H1 (cell line): ENCODE measurements around the gene HAGH. TPM values are rescaled to one million over a fixed set of nuclear protein-coding genes. Genes with fewer than 3 reads are reported as not detected.

Experiments
- CTCF ChIA-PET: fragments of 300-600 bp; sonication (Branson Sonifier 250); formaldehyde crosslinking; loops from one replicate; lab custom pipeline; 2021; ENCODE audit not compliant: partially characterized antibody; lab: Charles Lee
- POLR2A ChIA-PET: fragments of 300-600 bp; sonication (Branson Sonifier 250); formaldehyde crosslinking; loops from one replicate; lab custom pipeline; 2021; ENCODE audit warnings: inconsistent platforms; ENCODE audit not compliant: partially characterized antibody; lab: Charles Lee
- DNase-seq, 2 experiments: peaks; one replicate each; pipeline versions ENCODE4 v3.0.0 to v3.0.0-alpha.2; 2010 to 2022; ENCODE audit warnings: low spot score in 2 of 2, low read depth in 1 of 2, mixed read lengths in 1 of 2
- FAIRE-seq: peaks from 2 replicates; lab custom pipeline; 2011; peaks lifted over from hg19 to GRCh38; lab: Jason Lieb, UNC
- H2AFZ ChIP-seq: 2 replicates; pipeline ENCODE4 v1.8.1; 2012; ENCODE audit warnings: low read length, inconsistent platforms
- H2AK5ac ChIP-seq: 2 replicates; pipeline ENCODE4 v1.6.1; 2013; ENCODE audit warnings: low read depth, low read length
- H2BK120ac ChIP-seq: replicated peaks from 2 replicates; pipeline ENCODE3; 2013; ENCODE audit warnings: low read depth, low read length, inconsistent platforms
- H2BK12ac ChIP-seq: 2 replicates; pipeline ENCODE4 v1.6.1; 2013; ENCODE audit warnings: low read depth, low read length
- H2BK15ac ChIP-seq: 2 replicates; pipeline ENCODE4 v1.6.1; 2013; ENCODE audit warnings: low read length
- H2BK20ac ChIP-seq: 2 replicates; pipeline ENCODE4 v1.6.1; 2013; ENCODE audit warnings: low read length
- H2BK5ac ChIP-seq: 2 replicates; pipeline ENCODE4 v1.6.1; 2013; ENCODE audit warnings: low read depth, low read length
- H3K14ac ChIP-seq: 2 replicates; pipeline ENCODE4 v1.6.1; 2013; ENCODE audit warnings: inconsistent platforms; ENCODE audit not compliant: insufficient read length
- H3K18ac ChIP-seq: 2 replicates; pipeline ENCODE4 v1.6.1; 2013; ENCODE audit warnings: low read length; ENCODE audit errors: extremely low read depth
- H3K23ac ChIP-seq: 2 replicates; pipeline ENCODE4 v1.6.1; 2013; ENCODE audit warnings: inconsistent platforms; ENCODE audit not compliant: insufficient read length
- H3K23me2 ChIP-seq: 2 replicates; pipeline ENCODE4 v1.6.1; 2013; ENCODE audit warnings: low read depth, low read length
- H3K27ac ChIP-seq: 2 replicates; pipeline ENCODE4 v1.6.1; 2011; ENCODE audit warnings: low read depth, low read length, inconsistent platforms
- H3K27me3 ChIP-seq, 4 experiments: replicated peaks in 1 of 4; 1 replicate in 1 of 4; 2 replicates in 3 of 4; pipeline versions ENCODE4 v1.6.1 to v1.8.1; 2011 to 2013; ENCODE audit warnings: low read length in 3 of 4, mild to moderate bottlenecking in 3 of 4, inconsistent platforms in 2 of 4, mixed read lengths in 2 of 4, moderate library complexity in 1 of 4; ENCODE audit not compliant: control insufficient read depth in 3 of 4, insufficient read depth in 3 of 4; ENCODE audit errors: extremely low read depth in 1 of 4
- H3K36me3 ChIP-seq, 4 experiments: 2 replicates each; pipeline versions ENCODE4 v1.6.1 to v1.8.1; 2011 to 2013; ENCODE audit warnings: mild to moderate bottlenecking in 4 of 4, low read length in 3 of 4, moderate library complexity in 2 of 4, control low read depth in 1 of 4, inconsistent platforms in 1 of 4; ENCODE audit not compliant: insufficient read depth in 4 of 4, control insufficient read depth in 2 of 4
- H3K4ac ChIP-seq: replicated peaks from 2 replicates; pipeline ENCODE3; 2013; ENCODE audit warnings: low read length, low read depth, mixed read lengths, inconsistent platforms; ENCODE audit not compliant: insufficient read length
- H3K4me1 ChIP-seq, 4 experiments: replicated peaks in 1 of 4; 1 replicate in 1 of 4; 2 replicates in 3 of 4; pipeline versions ENCODE4 v1.6.1 to v1.8.1; 2011 to 2013; ENCODE audit warnings: low read length in 3 of 4, inconsistent platforms in 2 of 4, mixed read lengths in 1 of 4; ENCODE audit not compliant: insufficient read depth in 4 of 4, control insufficient read depth in 3 of 4
- H3K4me2 ChIP-seq, 2 experiments: 2 replicates each; pipeline versions ENCODE4 v1.6.1 to v1.8.1; 2011 to 2013; ENCODE audit warnings: low read depth in 2 of 2, low read length in 2 of 2, control low read depth in 1 of 2, inconsistent platforms in 1 of 2, mild to moderate bottlenecking in 1 of 2; ENCODE audit not compliant: insufficient read depth in 1 of 2
- H3K4me3 ChIP-seq, 4 experiments: fragments of 200-600, 300-600 bp in 1 of 4; sonication (generic), shearing (Covaris generic), sonication (Bioruptor Twin) in 1 of 4; 2 replicates each; pipeline versions ENCODE4 v1.5.1 to v1.8.1; 2011 to 2016; ENCODE audit warnings: low read length in 4 of 4, low read depth in 3 of 4, control low read depth in 2 of 4, inconsistent platforms in 2 of 4, mild to moderate bottlenecking in 2 of 4, mixed read lengths in 1 of 4, moderate library complexity in 1 of 4; ENCODE audit not compliant: insufficient read depth in 2 of 4; ENCODE audit errors: extremely low read depth in 1 of 4
- H3K56ac ChIP-seq: replicated peaks from 2 replicates; pipeline ENCODE3; 2013; ENCODE audit warnings: low read depth, mild to moderate bottlenecking, mixed read lengths, low read length, inconsistent platforms; ENCODE audit not compliant: insufficient read length
- H3K79me1 ChIP-seq: 2 replicates; pipeline ENCODE4 v1.6.1; 2013; ENCODE audit warnings: low read depth, low read length, control low read depth
- H3K79me2 ChIP-seq, 2 experiments: 2 replicates each; pipeline versions ENCODE4 v1.6.1 to v1.8.1; 2012 to 2013; ENCODE audit warnings: low read length in 2 of 2, mild to moderate bottlenecking in 2 of 2, inconsistent platforms in 1 of 2; ENCODE audit not compliant: insufficient read depth in 2 of 2, control insufficient read depth in 1 of 2
- H3K9ac ChIP-seq, 4 experiments: replicated peaks in 1 of 4; 1 replicate in 1 of 4; 2 replicates in 3 of 4; pipeline versions ENCODE4 v1.6.1 to v1.8.1; 2011 to 2013; ENCODE audit warnings: low read depth in 3 of 4, low read length in 3 of 4, control low read depth in 2 of 4, mild to moderate bottlenecking in 2 of 4, moderate library complexity in 2 of 4, inconsistent platforms in 1 of 4; ENCODE audit errors: extremely low read depth in 1 of 4
- H3K9me3 ChIP-seq, 2 experiments: 2 replicates each; pipeline versions ENCODE4 v1.6.1 to v1.8.1; 2012 to 2013; ENCODE audit warnings: mild to moderate bottlenecking in 2 of 2, moderate library complexity in 2 of 2, control low read depth in 1 of 2, inconsistent platforms in 1 of 2, low read depth in 1 of 2, low read length in 1 of 2, mixed read lengths in 1 of 2; ENCODE audit not compliant: insufficient read depth in 2 of 2
- H4K20me1 ChIP-seq, 2 experiments: replicated peaks in 1 of 2; 2 replicates each; pipeline versions ENCODE3 to v1.8.1; 2011 to 2013; ENCODE audit warnings: inconsistent platforms in 2 of 2, low read length in 2 of 2, mild to moderate bottlenecking in 1 of 2; ENCODE audit not compliant: insufficient read depth in 2 of 2, control insufficient read depth in 1 of 2
- H4K5ac ChIP-seq: 2 replicates; pipeline ENCODE4 v1.6.1; 2013; ENCODE audit warnings: low read length, low read depth, mixed read lengths, inconsistent platforms; ENCODE audit not compliant: insufficient read length
- H4K8ac ChIP-seq: 2 replicates; pipeline ENCODE4 v1.8.0; 2013; ENCODE audit warnings: mild to moderate bottlenecking, moderate library complexity, low read length, inconsistent platforms; ENCODE audit not compliant: insufficient read depth; ENCODE audit errors: extremely low read depth
- H4K91ac ChIP-seq: replicated peaks from 2 replicates; pipeline ENCODE3; 2013; ENCODE audit warnings: low read length, mixed read lengths, inconsistent platforms; ENCODE audit not compliant: insufficient read length
- CEBPB ChIP-seq: IDR thresholded peaks from 2 replicates; pipeline ENCODE4 v1.6.1; 2012; ENCODE audit warnings: low read depth, low read length
- CHD1 ChIP-seq: IDR thresholded peaks from 2 replicates; pipeline ENCODE4 v1.6.1; 2012; ENCODE audit warnings: low read depth, low read length, improper control_type of control experiment
- GABPA ChIP-seq: IDR thresholded peaks from 2 replicates; pipeline ENCODE4 v1.6.1; 2011; ENCODE audit warnings: mild to moderate bottlenecking, low read length, moderate library complexity, borderline replicate concordance; ENCODE audit not compliant: insufficient read depth
- JUN ChIP-seq: IDR thresholded peaks from 2 replicates; pipeline ENCODE4 v1.6.1; 2011; ENCODE audit warnings: low read depth, mild to moderate bottlenecking, improper control_type of control experiment, low read length
- KDM5A ChIP-seq: fragments of 200-600 bp; IDR thresholded peaks from 2 replicates; pipeline ENCODE4 v1.7.1; 2012; ENCODE audit warnings: mild to moderate bottlenecking, low read length, inconsistent platforms, mixed read lengths
- NANOG ChIP-seq: IDR thresholded peaks from 2 replicates; pipeline ENCODE4 v1.6.1; 2011; ENCODE audit warnings: low read length, low read depth, mild to moderate bottlenecking, inconsistent platforms; ENCODE audit not compliant: insufficient read depth, poor library complexity, severe bottlenecking
- RBBP5 ChIP-seq: IDR thresholded peaks from 2 replicates; pipeline ENCODE4 v1.7.1; 2012; ENCODE audit warnings: low read depth, mild to moderate bottlenecking, inconsistent platforms, low read length, moderate library complexity, borderline replicate concordance
- SIN3A ChIP-seq, 2 experiments: IDR thresholded peaks in 1 of 2; conservative IDR thresholded peaks in 1 of 2; 2 replicates each; pipeline ENCODE4 v1.6.1; 2011 to 2012; ENCODE audit warnings: low read length in 2 of 2, improper control_type of control experiment in 1 of 2, low read depth in 1 of 2, mild to moderate bottlenecking in 1 of 2
- SIX5 ChIP-seq: IDR thresholded peaks from 2 replicates; pipeline ENCODE4 v1.6.1; 2011; ENCODE audit warnings: mild to moderate bottlenecking, low read depth, low read length
- SRF ChIP-seq: IDR thresholded peaks from 2 replicates; pipeline ENCODE4 v1.6.1; 2011; ENCODE audit warnings: mild to moderate bottlenecking, low read depth, low read length, moderate library complexity
- SUZ12 ChIP-seq: fragments of 200-600 bp; sonication (generic); IDR thresholded peaks from 2 replicates; pipeline ENCODE4 v1.6.1; 2012; ENCODE audit warnings: mild to moderate bottlenecking, inconsistent platforms, low read length, moderate library complexity, mixed read lengths
- TBP ChIP-seq: IDR thresholded peaks from 2 replicates; pipeline ENCODE4 v1.6.1; 2011; ENCODE audit warnings: low read depth, low read length, improper control_type of control experiment
- YY1 ChIP-seq: IDR thresholded peaks from 2 replicates; pipeline ENCODE4 v1.6.1; 2011; ENCODE audit warnings: low read depth, mild to moderate bottlenecking, low read length
- ZNF274 ChIP-seq: IDR thresholded peaks from 2 replicates; pipeline ENCODE4 v1.7.0; 2012; ENCODE audit warnings: low read length, borderline replicate concordance; ENCODE audit errors: extremely low read depth
- WGBS, 2 experiments: shearing (Covaris generic) in 1 of 2; methylation state at CpG; one replicate each; pipeline versions ENCODE4 v1.1.6 to v1.1.7; 2013 to 2015; ENCODE audit warnings: low lambda C conversion rate in 2 of 2, mixed read lengths in 2 of 2, inconsistent platforms in 1 of 2, low coverage in 1 of 2, missing lambda C conversion rate in 1 of 2; ENCODE audit not compliant: insufficient replicate concordance in 2 of 2, insufficient coverage in 1 of 2, insufficient read length in 1 of 2; ENCODE audit errors: extremely low coverage in 1 of 2, missing lambda C conversion rate in 1 of 2; 5-methylcytosine and 5-hydroxymethylcytosine counted together
- polyA plus RNA-seq, 7 experiments: library from polyadenylated mRNA; depleted of rRNA in 3 of 7; stranded (reverse) in 5 of 7; unstranded in 2 of 7; fragments of >200 nt in 5 of 7; fragments of 200-250 nt in 2 of 7; gene quantifications; 1 replicate in 5 of 7; 2 replicates in 1 of 7; 4 replicates in 1 of 7; pipeline versions ENCODE4 v1.2.1 to v1.2.3, GENCODE V29; 2011 to 2013; ENCODE audit warnings: missing spikeins in 2 of 7, mixed read lengths in 2 of 7
- total RNA-seq: library from RNA; stranded (reverse); fragmentation: NEBNext Ultra II Directional; extraction: Animal tissue kit (Norgen Biotek cat#: 25700); gene quantifications from 2 replicates; pipeline ENCODE4 v1.2.1, GENCODE V29; 2021

HAGH gene
- total and polyA plus RNA-seq, 2 of the 8 experiments (the other 6 are each of a cell fraction or from before 2014, with no cell fraction given): 28.7 to 40.6 TPM

GRCh38 chr16:1781254-1781653 is 45.4 kb downstream of the HAGH start:
- CTCF ChIA-PET: interaction anchor here (0.7 to 1.9 kb wide), 3 partner anchors 9 to 151 kb away, joined by 3 to 8 read pairs (median 4); partner anchors contain the start of genes EME2, MRPS34 and NME3
- Histone ChIP-seq H3K9ac (peak overlapping the region in 3 of 4 experiments; percentile 56 to 71 (median 62); a peak in 3 of 7 replicates), H4K8ac (no peak overlapping the region; the same call in 1 of the 2 replicates), H2BK20ac (no peak overlapping the region), H3K23me2 (peaks cover 3% of the 10 kb centered on the region; the same call in 1 of the 2 replicates), H2BK12ac (no peak overlapping the region), H3K27ac (no peak overlapping the region), H3K56ac (no peak overlapping the region), H2BK5ac (0 out of 2 replicates have a peak overlapping the region, but pooled peaks have one; percentile 8), H2BK15ac (no peak overlapping the region), H3K36me3 (peaks cover 0 to 12% (median 5%) of the 10 kb centered on the region in 4 experiments; a peak in 6 of 8 replicates), H3K27me3 (no peaks in the 10 kb centered on the region), H3K23ac (no peak overlapping the region), H2AFZ (no peak overlapping the region), H4K91ac (no peak overlapping the region), H2BK120ac (no peak overlapping the region), H3K4ac (no peak overlapping the region), H3K79me1 (peaks cover 16% of the 10 kb centered on the region), H2AK5ac (0 out of 2 replicates have a peak overlapping the region, but pooled peaks have one; percentile 48), H3K79me2 (peaks cover 0 to 29% of the 10 kb centered on the region in 2 experiments; a peak in 2 of 4 replicates), H3K4me2 (peak overlapping the region; percentile 81 to 92), H3K9me3 (no peaks in the 10 kb centered on the region), H3K18ac (no peak overlapping the region), H4K5ac (no peak overlapping the region), H3K4me3 (peak overlapping the region; percentile 63 to 98 (median 76)), H4K20me1 (peaks cover 12 to 34% of the 10 kb centered on the region in 2 experiments), H3K4me1 (peaks cover 0 to 7% (median 4%) of the 10 kb centered on the region in 4 experiments; a peak in 5 of 7 replicates), H3K14ac (no peak overlapping the region)
- POLR2A ChIA-PET: interaction anchor here (1.0 to 12.0 kb wide), 5 partner anchors 11 to 465 kb away, joined by 3 to 246 read pairs (median 4); partner anchors contain the start of genes EME2, IGFALS, MRPS34 and NME3
- DNase-seq (no peak), FAIRE-seq (no peak)
- 87% methylated on average over 20 of the region's 20 CpGs; no CpG with 5 or more reads in 1 of the 2 experiments for WGBS, 2 experiments
- TF ChIP-seq GABPA: no peak
- TF ChIP-seq KDM5A: no peak
- no peak for TF ChIP-seq ZNF274
- TF ChIP-seq CHD1: no peak
- no peak for TF ChIP-seq SUZ12
- no peak for TF ChIP-seq SIX5
- no peak for TF ChIP-seq SRF
- TF ChIP-seq RBBP5: no peak
- no peak for TF ChIP-seq NANOG
- TF ChIP-seq TBP: no peak
- no peak for TF ChIP-seq SIN3A (conservative IDR thresholded peaks at IDR 0.05 in 1 of 2, IDR thresholded peaks at IDR 0.05 in 1 of 2; ENCODE audit: low read depth in 1 of 2, low read length in 2 of 2)
- no peak for TF ChIP-seq JUN
- no peak for TF ChIP-seq CEBPB
- TF ChIP-seq YY1: no peak
